GM18498 (cell line): ENCODE results near the gene AIFM3.
"Not testable (repeated sequence)": the region's sequence is repeated elsewhere in the genome, so short reads cannot be mapped to it uniquely, and the experiment has no call there.

Experiments
- ATAC-seq: cut with Tn5 transposase; IDR thresholded peaks from one replicate; pipeline ENCODE4 v1.9.1; 2021; ENCODE audit warnings: mild to moderate bottlenecking, moderate library complexity; ENCODE audit not compliant: unreplicated experiment

The AIFM3 gene

GRCh38 chr22:20966883-20967696 is at the start of gene AIFM3:
Gene AIFM3, plus strand, starts transcription at chr22:20967255. Its CDS starts 690 bp downstream, at chr22:20967945.
- ATAC-seq = no peak

GRCh38 chr22:20918663-20919218 is 48.3 kb upstream of the AIFM3 start:
- ATAC-seq = no peak

- ATAC-seq = no peak
Observed at GRCh38 chr22:20919718-20920117, 47.3 kb upstream of the AIFM3 start.

- ATAC-seq = no peak
Observed at GRCh38 chr22:20920881-20921203, 46.2 kb upstream of the AIFM3 start.

- ATAC-seq = no peak
Observed at GRCh38 chr22:20922141-20922751, 44.8 kb upstream of the AIFM3 start.

- ATAC-seq = no peak
Observed at GRCh38 chr22:20926243-20926642, 40.8 kb upstream of the AIFM3 start.

- ATAC-seq = no peak
Observed at GRCh38 chr22:20927940-20928572, 39.0 kb upstream of the AIFM3 start.

GRCh38 chr22:20928573-20928967 is 38.5 kb upstream of the AIFM3 start:
- no peak for ATAC-seq

- no peak for ATAC-seq
Observed at GRCh38 chr22:20930004-20930403, 37.1 kb upstream of the AIFM3 start.

GRCh38 chr22:20930435-20930834 is 36.6 kb upstream of the AIFM3 start:
- not testable (repeated sequence) for ATAC-seq

- ATAC-seq = no peak
Observed at GRCh38 chr22:20931126-20931654, 35.9 kb upstream of the AIFM3 start.

GRCh38 chr22:20933910-20934309 is 33.1 kb upstream of the AIFM3 start:
- ATAC-seq = no peak

- ATAC-seq = not testable (repeated sequence)
Observed at GRCh38 chr22:20935049-20935448, 32.0 kb upstream of the AIFM3 start.

- not testable (repeated sequence) for ATAC-seq
Observed at GRCh38 chr22:20935780-20936539, 31.1 kb upstream of the AIFM3 start.

- ATAC-seq = no peak
Observed at GRCh38 chr22:20937031-20937793, 29.8 kb upstream of the AIFM3 start.

- ATAC-seq = no peak
Observed at GRCh38 chr22:20937794-20938671, 29.0 kb upstream of the AIFM3 start.

- not testable (repeated sequence) for ATAC-seq
Observed at GRCh38 chr22:20939457-20940185, 27.4 kb upstream of the AIFM3 start.

GRCh38 chr22:20940186-20940651 is 26.8 kb upstream of the AIFM3 start:
- ATAC-seq = no peak
